HL-60 (cell line): Measurements from ENCODE around the gene KRT28.

Experiments
- DNase-seq, 2 experiments: peaks; one replicate each; pipeline ENCODE4 v3.0.0-alpha.2; 2010 to 2020; ENCODE audit warnings: low read depth in 1 of 2, low spot score in 1 of 2
- H3K27ac ChIP-seq: fragments of 250-450 bp; sonication (Bioruptor Pico); replicated peaks from 2 replicates; pipeline ENCODE4 v1.5.1; 2020; ENCODE audit warnings: mild to moderate bottlenecking, moderate library complexity
- H3K27me3 ChIP-seq: fragments of 250-450 bp; sonication (Bioruptor Pico); 2 replicates; pipeline ENCODE4 v1.5.1; 2021; ENCODE audit warnings: mild to moderate bottlenecking, moderate library complexity; ENCODE audit not compliant: insufficient read depth, poor library complexity, severe bottlenecking
- H3K4me3 ChIP-seq: replicated peaks from 2 replicates; pipeline ENCODE4 v1.5.1; 2011; ENCODE audit warnings: mild to moderate bottlenecking, control low read depth, low read length; ENCODE audit not compliant: insufficient read depth
- GABPA ChIP-seq: IDR thresholded peaks from 2 replicates; pipeline ENCODE4 v1.6.1; 2012; ENCODE audit warnings: low read depth
- POLR2AphosphoS5 ChIP-seq: IDR thresholded peaks from 2 replicates; pipeline ENCODE4 v1.6.1; 2012; ENCODE audit warnings: low read depth
- SPI1 ChIP-seq: IDR thresholded peaks from 2 replicates; pipeline ENCODE4 v1.6.1; 2012; ENCODE audit warnings: low read depth, mild to moderate bottlenecking, borderline replicate concordance
- TF ChIP-seq, protein P1 (sequence below): IDR thresholded peaks from one replicate; pipeline ENCODE4 v1.5.1; 2011; ENCODE audit warnings: low read length, control low read depth, inconsistent platforms; ENCODE audit not compliant: insufficient read depth
- TF ChIP-seq, protein P2 (sequence below): IDR thresholded peaks from 2 replicates; pipeline ENCODE4 v1.6.1; 2012; ENCODE audit warnings: low read depth; ENCODE audit not compliant: insufficient replicate concordance

The KRT28 gene

GRCh38 chr17:40796846-40797245, 2.9 kb downstream of the KRT28 start:
- no peaks in the 10 kb centered on the region for H3K27me3 ChIP-seq
- H3K4me3 ChIP-seq = no peak overlapping the region
- DNase-seq = no peak
- TF ChIP-seq GABPA (no peak), SPI1 (no peak), POLR2AphosphoS5 (no peak)
- TF ChIP-seq, protein P1, sequence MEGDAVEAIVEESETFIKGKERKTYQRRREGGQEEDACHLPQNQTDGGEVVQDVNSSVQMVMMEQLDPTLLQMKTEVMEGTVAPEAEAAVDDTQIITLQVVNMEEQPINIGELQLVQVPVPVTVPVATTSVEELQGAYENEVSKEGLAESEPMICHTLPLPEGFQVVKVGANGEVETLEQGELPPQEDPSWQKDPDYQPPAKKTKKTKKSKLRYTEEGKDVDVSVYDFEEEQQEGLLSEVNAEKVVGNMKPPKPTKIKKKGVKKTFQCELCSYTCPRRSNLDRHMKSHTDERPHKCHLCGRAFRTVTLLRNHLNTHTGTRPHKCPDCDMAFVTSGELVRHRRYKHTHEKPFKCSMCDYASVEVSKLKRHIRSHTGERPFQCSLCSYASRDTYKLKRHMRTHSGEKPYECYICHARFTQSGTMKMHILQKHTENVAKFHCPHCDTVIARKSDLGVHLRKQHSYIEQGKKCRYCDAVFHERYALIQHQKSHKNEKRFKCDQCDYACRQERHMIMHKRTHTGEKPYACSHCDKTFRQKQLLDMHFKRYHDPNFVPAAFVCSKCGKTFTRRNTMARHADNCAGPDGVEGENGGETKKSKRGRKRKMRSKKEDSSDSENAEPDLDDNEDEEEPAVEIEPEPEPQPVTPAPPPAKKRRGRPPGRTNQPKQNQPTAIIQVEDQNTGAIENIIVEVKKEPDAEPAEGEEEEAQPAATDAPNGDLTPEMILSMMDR = no peak
- TF ChIP-seq, protein P2, sequence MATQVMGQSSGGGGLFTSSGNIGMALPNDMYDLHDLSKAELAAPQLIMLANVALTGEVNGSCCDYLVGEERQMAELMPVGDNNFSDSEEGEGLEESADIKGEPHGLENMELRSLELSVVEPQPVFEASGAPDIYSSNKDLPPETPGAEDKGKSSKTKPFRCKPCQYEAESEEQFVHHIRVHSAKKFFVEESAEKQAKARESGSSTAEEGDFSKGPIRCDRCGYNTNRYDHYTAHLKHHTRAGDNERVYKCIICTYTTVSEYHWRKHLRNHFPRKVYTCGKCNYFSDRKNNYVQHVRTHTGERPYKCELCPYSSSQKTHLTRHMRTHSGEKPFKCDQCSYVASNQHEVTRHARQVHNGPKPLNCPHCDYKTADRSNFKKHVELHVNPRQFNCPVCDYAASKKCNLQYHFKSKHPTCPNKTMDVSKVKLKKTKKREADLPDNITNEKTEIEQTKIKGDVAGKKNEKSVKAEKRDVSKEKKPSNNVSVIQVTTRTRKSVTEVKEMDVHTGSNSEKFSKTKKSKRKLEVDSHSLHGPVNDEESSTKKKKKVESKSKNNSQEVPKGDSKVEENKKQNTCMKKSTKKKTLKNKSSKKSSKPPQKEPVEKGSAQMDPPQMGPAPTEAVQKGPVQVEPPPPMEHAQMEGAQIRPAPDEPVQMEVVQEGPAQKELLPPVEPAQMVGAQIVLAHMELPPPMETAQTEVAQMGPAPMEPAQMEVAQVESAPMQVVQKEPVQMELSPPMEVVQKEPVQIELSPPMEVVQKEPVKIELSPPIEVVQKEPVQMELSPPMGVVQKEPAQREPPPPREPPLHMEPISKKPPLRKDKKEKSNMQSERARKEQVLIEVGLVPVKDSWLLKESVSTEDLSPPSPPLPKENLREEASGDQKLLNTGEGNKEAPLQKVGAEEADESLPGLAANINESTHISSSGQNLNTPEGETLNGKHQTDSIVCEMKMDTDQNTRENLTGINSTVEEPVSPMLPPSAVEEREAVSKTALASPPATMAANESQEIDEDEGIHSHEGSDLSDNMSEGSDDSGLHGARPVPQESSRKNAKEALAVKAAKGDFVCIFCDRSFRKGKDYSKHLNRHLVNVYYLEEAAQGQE = no peak
- H3K27ac ChIP-seq = no peak overlapping the region

- TF ChIP-seq, protein P2 = no peak
- no peak for TF ChIP-seq POLR2AphosphoS5
- no peak for TF ChIP-seq GABPA
- TF ChIP-seq, protein P1 = no peak
- TF ChIP-seq SPI1 = no peak
- H3K27ac ChIP-seq = no peak overlapping the region
- no peak overlapping the region for H3K4me3 ChIP-seq
- no peak for DNase-seq
- no peaks in the 10 kb centered on the region for H3K27me3 ChIP-seq
These were observed 4.6 kb downstream of the KRT28 start for GRCh38 chr17:40795019-40795667.

- no peak overlapping the region for H3K4me3 ChIP-seq
- no peaks in the 10 kb centered on the region for H3K27me3 ChIP-seq
- TF ChIP-seq, protein P1 = no peak
- TF ChIP-seq POLR2AphosphoS5 = no peak
- TF ChIP-seq SPI1 = no peak
- TF ChIP-seq GABPA = no peak
- TF ChIP-seq, protein P2 = no peak
- no peak overlapping the region for H3K27ac ChIP-seq
- no peak for DNase-seq
These were observed 5.3 kb downstream of the KRT28 start for GRCh38 chr17:40794466-40794865.
